HG02938 (cell line): ENCODE data around the gene FAM171A2.

Source experiments
- ATAC-seq: cut with Tn5 transposase; IDR thresholded peaks from one replicate; pipeline ENCODE4 v1.9.1; 2021; ENCODE audit warnings: mild to moderate bottlenecking, moderate library complexity; ENCODE audit not compliant: unreplicated experiment

Gene FAM171A2

DNA sequence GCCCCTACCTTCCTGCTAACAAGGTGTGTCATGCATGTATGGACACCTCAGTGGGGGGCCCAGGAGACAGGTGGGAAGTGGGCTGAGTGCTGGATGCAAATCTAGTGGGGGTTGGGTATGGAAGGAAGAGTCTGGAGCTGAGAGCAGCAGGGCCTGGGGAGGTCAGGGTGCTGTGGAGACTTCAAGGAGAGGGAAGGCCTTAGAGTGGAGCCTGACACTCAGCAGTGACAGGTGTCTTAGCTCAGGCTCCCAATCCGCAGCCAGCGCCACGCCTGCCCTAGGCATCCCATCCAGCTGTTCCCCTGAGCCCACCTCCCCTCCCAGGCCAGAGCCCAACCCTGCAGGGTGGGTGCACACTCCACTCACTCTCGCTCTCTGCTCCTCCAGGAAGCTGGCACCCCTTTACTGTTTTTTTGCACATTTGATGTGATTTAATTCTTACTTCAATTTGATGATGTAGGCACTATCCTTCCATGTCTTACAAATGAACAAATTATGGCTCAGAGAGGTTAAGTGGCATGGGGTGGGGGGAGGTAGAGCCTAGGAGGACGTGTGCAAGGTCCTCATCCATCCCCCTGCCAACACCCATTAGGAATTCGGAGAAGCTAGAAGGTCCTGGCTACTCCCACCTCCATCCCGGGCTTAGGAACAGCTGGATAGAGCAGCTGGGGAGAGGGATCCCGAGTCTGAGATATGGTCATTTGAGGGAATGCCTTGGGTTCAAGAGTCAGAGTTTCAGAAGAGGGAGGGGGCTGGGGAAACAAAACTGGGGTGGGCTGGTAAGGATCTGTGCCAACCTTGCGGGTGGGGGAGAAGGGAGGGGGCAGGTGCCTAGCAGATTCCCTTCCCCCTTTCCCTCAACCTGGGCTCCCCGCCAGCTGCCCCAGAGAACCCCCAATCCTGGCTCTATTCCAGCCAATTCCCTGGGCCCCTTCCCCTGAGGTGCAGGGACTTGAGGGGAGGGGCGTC, 2.1 kb downstream of the FAM171A2 start:
- no peak for ATAC-seq

DNA sequence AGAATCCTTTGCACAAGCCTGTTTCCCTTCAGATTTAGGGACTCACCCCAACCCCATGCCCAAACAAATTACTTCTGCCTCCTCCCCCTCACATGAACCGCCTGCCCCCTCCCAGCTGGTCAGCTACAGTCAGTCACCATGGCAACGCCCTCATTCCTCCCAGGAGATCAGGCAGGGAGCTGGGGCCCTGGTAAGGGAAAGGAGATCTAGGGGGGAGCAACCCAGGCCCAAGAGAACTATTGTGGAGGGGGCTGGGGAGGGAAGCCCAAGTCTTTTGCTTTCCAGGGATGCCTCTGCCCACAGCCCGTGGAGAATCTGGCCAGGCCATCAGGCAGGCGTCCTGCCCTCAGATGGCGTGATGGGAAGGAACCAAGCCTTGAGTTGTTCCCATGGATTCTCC, 2.8 kb downstream of the FAM171A2 start:
- ATAC-seq, result no peak

- no peak for ATAC-seq
Measured at GRCh38 chr17:44360144-44360533, 3.5 kb downstream of the FAM171A2 start.

- ATAC-seq, result no peak
Measured at GRCh38 chr17:44359458-44360143, 4.1 kb downstream of the FAM171A2 start.

- ATAC-seq, result no peak
Measured at GRCh38 chr17:44359006-44359405, 4.6 kb downstream of the FAM171A2 start.

DNA sequence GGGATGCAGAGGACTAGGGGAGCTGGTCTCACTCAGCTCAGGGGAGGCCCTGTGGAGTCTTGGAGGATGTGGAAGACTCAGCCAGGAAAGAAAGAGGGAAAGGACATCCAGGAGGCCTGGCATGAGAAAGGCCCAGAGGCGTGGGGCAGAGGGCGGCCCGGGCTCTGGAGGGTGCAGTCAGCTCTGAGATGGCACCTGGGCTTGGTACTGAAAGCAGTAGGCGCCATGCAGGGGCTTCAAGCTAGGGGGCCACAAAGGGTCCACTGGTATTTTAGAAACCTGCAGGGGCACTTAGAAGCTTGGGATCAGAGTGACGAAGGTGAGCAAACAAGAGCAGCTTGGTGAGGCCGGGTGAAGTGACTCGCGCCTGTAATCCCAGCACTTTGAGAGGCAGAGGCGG, 5.6 kb downstream of the FAM171A2 start:
- ATAC-seq, result no peak

DNA sequence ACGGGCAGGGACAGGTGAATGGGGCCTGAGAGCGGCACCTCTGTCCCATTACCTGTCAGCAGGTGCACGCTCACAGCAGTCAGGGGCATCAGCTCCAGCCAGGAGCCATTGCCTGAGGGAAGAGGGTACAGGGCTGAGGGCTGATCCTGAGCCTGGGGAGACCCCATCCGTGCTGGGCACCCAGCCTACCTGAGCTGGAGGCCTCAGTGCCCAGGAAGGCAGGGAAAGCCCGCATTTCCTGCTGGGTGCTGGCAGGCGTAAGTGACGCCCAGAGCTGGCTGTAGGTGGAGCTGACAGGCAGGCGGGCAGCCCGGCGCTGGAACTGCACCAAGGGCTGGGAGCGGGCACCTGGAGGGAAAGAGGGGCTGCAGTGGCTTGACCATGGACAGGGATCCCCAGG, 7.4 kb downstream of the FAM171A2 start:
- ATAC-seq, result no peak

DNA sequence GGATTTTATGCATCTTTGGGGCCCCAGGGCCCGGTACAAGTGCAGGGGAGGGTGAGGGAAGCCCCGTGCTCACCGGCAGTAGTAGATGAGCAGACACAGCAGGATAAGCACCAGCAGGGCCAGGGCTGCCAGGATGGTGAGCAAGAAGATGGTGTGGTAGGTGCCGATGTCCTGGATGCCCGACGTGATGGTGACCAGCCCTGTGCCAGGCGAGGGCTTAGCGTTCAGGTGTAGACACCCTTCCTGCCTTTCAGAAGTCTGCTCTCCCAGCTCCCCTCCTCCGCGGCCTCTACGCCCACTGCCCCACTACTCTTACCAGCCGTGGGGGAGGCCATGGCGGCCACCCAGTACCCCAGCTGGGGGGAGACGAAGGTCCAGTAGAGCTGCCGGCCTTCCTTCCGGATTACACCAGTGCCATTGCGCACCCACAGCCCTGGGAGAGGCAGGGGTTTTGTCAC, 8.0 kb downstream of the FAM171A2 start:
- no peak for ATAC-seq

DNA sequence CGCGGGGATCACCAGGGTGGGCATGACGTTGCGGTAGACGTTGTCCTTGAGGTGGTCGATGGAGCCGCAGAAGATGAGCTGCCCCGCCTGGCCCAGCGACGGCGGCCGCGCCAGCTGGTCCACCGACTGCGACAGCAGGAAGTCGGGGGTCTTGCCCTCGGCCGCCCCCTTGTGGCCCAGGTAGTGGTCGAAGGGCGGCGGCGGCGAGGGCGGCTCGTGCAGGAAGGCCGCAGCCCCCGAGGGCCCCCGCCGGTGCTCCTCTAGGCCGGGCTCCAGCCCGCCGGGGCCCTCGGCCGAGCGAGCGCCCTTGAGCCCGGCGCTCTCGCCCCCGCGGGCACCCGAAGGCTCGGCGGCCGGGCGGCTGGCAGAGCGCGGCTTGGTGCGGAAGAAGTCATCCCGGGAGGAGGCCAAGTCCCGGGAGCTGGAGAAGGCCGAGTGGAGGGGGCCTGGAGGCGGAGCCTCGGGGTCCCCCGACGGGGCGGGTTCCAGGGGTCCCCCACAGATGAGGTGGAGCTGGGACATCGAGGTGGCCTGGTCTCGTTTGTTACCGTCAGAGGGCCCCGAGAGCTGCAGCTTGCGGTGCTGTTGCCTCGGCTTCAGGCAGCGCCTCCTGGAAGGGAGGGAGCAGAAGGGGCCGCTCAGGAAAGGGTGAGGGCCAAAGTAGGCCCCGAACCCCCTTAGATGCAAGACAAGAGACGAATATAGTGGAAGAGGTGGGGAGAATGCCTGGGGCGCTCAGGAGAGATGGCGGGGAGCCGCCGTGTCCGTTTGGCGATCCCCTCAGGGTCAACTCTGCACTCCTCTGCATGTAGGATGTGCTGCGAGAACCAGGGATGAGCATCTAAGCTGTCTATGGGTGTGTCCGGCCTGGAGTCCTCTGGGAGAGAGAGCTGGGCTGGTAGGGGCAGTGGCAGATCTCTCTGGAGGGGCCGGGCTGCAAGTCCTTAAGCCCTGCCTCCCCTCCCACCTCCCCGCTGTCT, 8.8 kb downstream of the FAM171A2 start:
- ATAC-seq, result no peak

DNA sequence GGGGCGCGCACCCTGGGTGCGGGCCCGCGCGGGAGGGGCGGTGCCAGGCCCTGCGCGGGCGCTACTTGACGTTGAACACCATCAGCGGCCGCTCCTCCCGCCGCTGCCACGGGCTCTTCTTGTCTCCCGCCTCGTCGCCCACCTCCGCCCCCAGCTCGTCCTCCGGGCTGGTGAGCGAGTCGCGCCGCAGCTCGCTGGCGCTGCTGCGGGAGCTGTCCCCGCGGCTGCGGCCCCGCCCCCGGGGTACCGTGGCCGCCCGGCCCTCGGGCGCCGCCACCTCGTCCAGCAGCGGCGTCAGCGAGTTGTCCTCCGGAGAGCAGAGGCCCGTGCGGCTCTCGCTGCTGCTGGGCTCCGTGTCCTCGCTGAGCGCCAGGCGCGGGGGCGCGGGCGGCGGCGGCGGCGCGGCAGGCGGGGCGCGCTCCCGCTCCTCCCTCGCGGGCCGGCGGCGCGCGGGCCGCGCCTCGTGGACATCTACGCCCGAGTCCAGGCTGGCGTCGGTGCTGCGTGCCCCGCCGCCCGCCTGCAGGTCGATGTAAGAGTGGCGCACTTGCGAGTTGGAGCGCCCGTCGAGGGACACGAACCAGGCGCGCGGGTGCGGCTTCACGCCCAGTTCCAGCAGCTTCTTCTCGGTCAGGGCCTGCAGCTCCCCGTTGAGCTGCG, 9.9 kb downstream of the FAM171A2 start:
- no peak for ATAC-seq

- ATAC-seq, result no peak
Measured at GRCh38 chr17:44352828-44353671, 10.6 kb downstream of the FAM171A2 start.

DNA sequence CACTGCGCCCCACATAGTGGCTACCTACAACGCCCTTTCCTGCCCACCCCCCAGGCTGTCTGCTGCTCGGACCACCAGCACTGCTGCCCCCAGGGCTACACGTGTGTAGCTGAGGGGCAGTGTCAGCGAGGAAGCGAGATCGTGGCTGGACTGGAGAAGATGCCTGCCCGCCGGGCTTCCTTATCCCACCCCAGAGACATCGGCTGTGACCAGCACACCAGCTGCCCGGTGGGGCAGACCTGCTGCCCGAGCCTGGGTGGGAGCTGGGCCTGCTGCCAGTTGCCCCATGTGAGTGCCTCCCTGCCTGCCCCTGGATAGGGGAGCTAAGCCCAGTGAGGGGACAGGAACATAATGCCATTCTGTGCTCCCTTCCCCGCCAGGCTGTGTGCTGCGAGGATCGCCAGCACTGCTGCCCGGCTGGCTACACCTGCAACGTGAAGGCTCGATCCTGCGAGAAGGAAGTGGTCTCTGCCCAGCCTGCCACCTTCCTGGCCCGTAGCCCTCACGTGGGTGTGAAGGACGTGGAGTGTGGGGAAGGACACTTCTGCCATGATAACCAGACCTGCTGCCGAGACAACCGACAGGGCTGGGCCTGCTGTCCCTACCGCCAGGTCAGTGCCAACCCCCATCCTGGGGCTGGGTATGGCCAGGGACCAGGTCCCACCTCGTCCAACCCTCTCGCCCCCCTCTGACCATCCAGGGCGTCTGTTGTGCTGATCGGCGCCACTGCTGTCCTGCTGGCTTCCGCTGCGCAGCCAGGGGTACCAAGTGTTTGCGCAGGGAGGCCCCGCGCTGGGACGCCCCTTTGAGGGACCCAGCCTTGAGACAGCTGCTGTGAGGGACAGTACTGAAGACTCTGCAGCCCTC, 11.5 kb downstream of the FAM171A2 start:
- no peak for ATAC-seq

DNA sequence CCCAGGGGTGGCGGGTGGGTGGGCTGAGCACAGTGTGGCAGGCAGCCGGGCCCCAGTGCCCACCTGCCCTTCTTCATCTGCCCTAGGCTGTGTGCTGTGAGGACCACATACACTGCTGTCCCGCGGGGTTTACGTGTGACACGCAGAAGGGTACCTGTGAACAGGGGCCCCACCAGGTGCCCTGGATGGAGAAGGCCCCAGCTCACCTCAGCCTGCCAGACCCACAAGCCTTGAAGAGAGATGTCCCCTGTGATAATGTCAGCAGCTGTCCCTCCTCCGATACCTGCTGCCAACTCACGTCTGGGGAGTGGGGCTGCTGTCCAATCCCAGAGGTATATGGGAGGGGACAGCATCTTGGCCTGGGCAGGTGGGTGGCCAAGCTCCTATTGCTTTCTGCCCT, 12.2 kb downstream of the FAM171A2 start:
- ATAC-seq, result no peak

GRCh38 chr17:44350733-44351226, 12.9 kb downstream of the FAM171A2 start:
- no peak for ATAC-seq

DNA sequence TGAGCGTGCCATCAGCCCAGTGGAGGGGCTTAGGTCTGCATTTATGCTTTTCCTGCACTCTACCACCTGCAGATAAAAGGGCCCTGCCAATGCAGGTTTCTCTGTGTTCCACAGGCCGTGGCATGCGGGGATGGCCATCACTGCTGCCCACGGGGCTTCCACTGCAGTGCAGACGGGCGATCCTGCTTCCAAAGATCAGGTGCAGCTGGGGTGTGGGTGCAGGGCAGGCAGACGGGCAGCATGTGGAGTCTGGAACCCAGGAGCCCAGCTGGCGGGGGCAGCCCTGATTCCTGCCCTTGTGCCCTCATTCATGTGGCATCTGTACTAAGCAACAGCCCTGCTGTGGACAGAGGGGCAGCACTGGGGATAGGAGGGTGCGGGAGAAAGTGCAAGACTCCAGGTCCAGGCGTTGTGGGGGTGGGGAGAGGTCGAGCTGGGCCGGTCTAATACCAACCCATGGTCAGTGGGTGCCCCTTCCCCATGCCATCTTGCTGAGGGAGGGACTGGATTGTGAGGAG, 14.0 kb downstream of the FAM171A2 start:
- no peak for ATAC-seq

DNA sequence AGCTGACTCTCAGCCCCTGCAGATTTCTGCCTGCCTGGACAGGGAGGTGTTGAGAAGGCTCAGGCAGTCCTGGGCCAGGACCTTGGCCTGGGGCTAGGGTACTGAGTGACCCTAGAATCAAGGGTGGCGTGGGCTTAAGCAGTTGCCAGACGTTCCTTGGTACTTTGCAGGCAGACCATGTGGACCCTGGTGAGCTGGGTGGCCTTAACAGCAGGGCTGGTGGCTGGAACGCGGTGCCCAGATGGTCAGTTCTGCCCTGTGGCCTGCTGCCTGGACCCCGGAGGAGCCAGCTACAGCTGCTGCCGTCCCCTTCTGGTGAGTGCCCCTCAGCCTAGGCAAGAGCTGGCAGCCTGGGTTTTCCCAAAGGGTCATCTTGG, 14.7 kb downstream of the FAM171A2 start:
- no peak for ATAC-seq

- peak; percentile 48 for ATAC-seq
Measured at GRCh38 chr17:44348234-44348987, 15.2 kb downstream of the FAM171A2 start.
